HEK293 (cell line): Measurements from ENCODE around the gene ADA.
"Not testable (repeated sequence)": the region's sequence is repeated elsewhere in the genome, so short reads cannot be mapped to it uniquely, and the experiment has no call there.

Source experiments
- CTCF ChIA-PET: fragments of 350-600 bp; formaldehyde crosslinking; extraction: SDS; loops from one replicate; lab custom pipeline; 2021; ENCODE audit warnings: antibody characterized with exemption; lab: Yijun Ruan, JAX
- POLR2A ChIA-PET: fragments of 300-600 bp; formaldehyde crosslinking; extraction: SDS; loops from one replicate; lab custom pipeline; 2020; ENCODE audit warnings: antibody characterized with exemption, inconsistent platforms; lab: Yijun Ruan, JAX
- H3K27ac ChIP-seq: fragments of 200-500 bp; sonication (Bioruptor generic); 2 replicates; pipeline ENCODE4 v1.5.1; 2014; ENCODE audit warnings: low read depth, low read length, control low read depth, inconsistent platforms; ENCODE audit errors: extremely low read depth
- H3K36me3 ChIP-seq, 2 experiments: fragments of 200-500 bp in 1 of 2; sonication (Bioruptor generic) in 1 of 2; 1 replicate in 1 of 2; 2 replicates in 1 of 2; pipeline ENCODE4 v1.5.1; 2014 to 2017; ENCODE audit warnings: inconsistent platforms in 2 of 2, low read length in 2 of 2; ENCODE audit not compliant: control insufficient read depth in 2 of 2, insufficient read depth in 1 of 2
- H3K4me1 ChIP-seq: fragments of 200-500 bp; sonication (Bioruptor generic); 2 replicates; pipeline ENCODE4 v1.5.1; 2014; ENCODE audit warnings: mild to moderate bottlenecking, low read length, inconsistent platforms; ENCODE audit not compliant: control insufficient read depth, insufficient read depth
- H3K4me3 ChIP-seq: 2 replicates; pipeline ENCODE4 v1.5.1; 2011; ENCODE audit warnings: low read depth, mild to moderate bottlenecking, control low read depth, low read length, moderate library complexity
- H3K9me3 ChIP-seq: fragments of 200-500 bp; sonication (Bioruptor generic); 2 replicates; pipeline ENCODE4 v1.5.1; 2014; ENCODE audit warnings: low read depth, low read length, inconsistent platforms; ENCODE audit not compliant: control insufficient read depth, insufficient read depth
- GLIS1 ChIP-seq: fragments of 450-650 bp; formaldehyde crosslinking; IDR thresholded peaks from 2 replicates; pipeline ENCODE4 v1.5.1; 2016; ENCODE audit warnings: missing biosample characterization, missing genetic modification characterization
- KLF17 ChIP-seq: fragments of 450-650 bp; formaldehyde crosslinking; IDR thresholded peaks from 2 replicates; pipeline ENCODE4 v1.5.1; 2016; ENCODE audit warnings: missing biosample characterization, missing genetic modification characterization
- SCRT2 ChIP-seq: fragments of 450-650 bp; formaldehyde crosslinking; IDR thresholded peaks from 2 replicates; pipeline ENCODE4 v1.5.1; 2016; ENCODE audit warnings: missing biosample characterization, missing genetic modification characterization
- SP3 ChIP-seq: fragments of 450-650 bp; formaldehyde crosslinking; IDR thresholded peaks from 2 replicates; pipeline ENCODE4 v1.5.1; 2016; ENCODE audit warnings: missing biosample characterization, missing genetic modification characterization
- ZBTB26 ChIP-seq: fragments of 450-650 bp; formaldehyde crosslinking; optimal IDR thresholded peaks from 2 replicates; pipeline ENCODE3; 2016; ENCODE audit warnings: missing biosample characterization, mild to moderate bottlenecking, missing genetic modification characterization
- ZBTB8A ChIP-seq: fragments of 450-650 bp; formaldehyde crosslinking; IDR thresholded peaks from 2 replicates; pipeline ENCODE4 v1.5.1; 2016; ENCODE audit warnings: missing biosample characterization, missing genetic modification characterization
- ZIC2 ChIP-seq: fragments of 450-650 bp; formaldehyde crosslinking; IDR thresholded peaks from 2 replicates; pipeline ENCODE4 v1.5.1; 2016; ENCODE audit warnings: missing biosample characterization, missing genetic modification characterization
- ZNF335 ChIP-seq: fragments of 450-650 bp; formaldehyde crosslinking; conservative IDR thresholded peaks from 2 replicates; pipeline ENCODE4 v1.5.1; 2016; ENCODE audit warnings: missing biosample characterization, missing genetic modification characterization
- ZNF529 ChIP-seq: fragments of 450-650 bp; formaldehyde crosslinking; IDR thresholded peaks from 2 replicates; pipeline ENCODE4 v1.5.1; 2017; ENCODE audit warnings: missing genetic modification characterization, missing biosample characterization; ENCODE audit not compliant: insufficient replicate concordance
- ZNF530 ChIP-seq: fragments of 450-650 bp; formaldehyde crosslinking; IDR thresholded peaks from 2 replicates; pipeline ENCODE4 v1.5.1; 2016; ENCODE audit warnings: low read depth, missing biosample characterization, missing genetic modification characterization
- ZNF654 ChIP-seq: fragments of 450-650 bp; formaldehyde crosslinking; IDR thresholded peaks from 2 replicates; pipeline ENCODE4 v1.5.1; 2016; ENCODE audit warnings: low read depth, missing biosample characterization, missing genetic modification characterization
- ZNF76 ChIP-seq: fragments of 450-650 bp; formaldehyde crosslinking; IDR thresholded peaks from 2 replicates; pipeline ENCODE4; 2016; ENCODE audit warnings: low read depth, missing biosample characterization, missing genetic modification characterization, borderline replicate concordance
- ZNF777 ChIP-seq: fragments of 450-650 bp; formaldehyde crosslinking; IDR thresholded peaks from 2 replicates; pipeline ENCODE4 v1.5.1; 2017; ENCODE audit warnings: missing biosample characterization, missing genetic modification characterization, borderline replicate concordance
- ZSCAN23 ChIP-seq: fragments of 450-650 bp; formaldehyde crosslinking; IDR thresholded peaks from 2 replicates; pipeline ENCODE4 v1.5.1; 2016; ENCODE audit warnings: missing biosample characterization, missing genetic modification characterization

The ADA gene

GRCh38 chr20:44656448-44656847 is 4.9 kb upstream of the ADA start:
- H3K9me3 ChIP-seq, result no peaks in the 10 kb centered on the region
- POLR2A ChIA-PET, result interaction anchor here (1.2 kb wide), 1 partner anchor 229 kb away, joined by 3 read pairs; the partner anchor contains the start of gene YWHAB
- TF ChIP-seq SCRT2 (tag by site-specific recombination) (no peak), ZBTB26 (tag by site-specific recombination) (no peak), ZNF530 (tag by site-specific recombination) (no peak), ZNF529 (no peak)
- TF ChIP-seq, all 188 proteins: peak for 0
- H3K36me3 ChIP-seq, result no peaks in the 10 kb centered on the region
- no peaks in the 10 kb centered on the region for H3K4me1 ChIP-seq
- CTCF ChIA-PET, result interaction anchor here (1.0 to 1.2 kb wide), 2 partner anchors 27 to 47 kb away, joined by 3 to 4 read pairs; no protein-coding TSS in a partner anchor
- H3K4me3 ChIP-seq, result no peak overlapping the region
- H3K27ac ChIP-seq, result no peak overlapping the region

- H3K4me1 ChIP-seq, POLR2A ChIA-PET, H3K36me3 ChIP-seq, H3K9me3 ChIP-seq, H3K4me3 ChIP-seq, H3K27ac ChIP-seq, CTCF ChIA-PET: not testable (repeated sequence)
These were observed 2.7 kb upstream of the ADA start for GRCh38 chr20:44654210-44654609.

- CTCF ChIA-PET, result interaction anchor here (0.9 to 1.1 kb wide), 2 partner anchors 30 to 438 kb away, joined by 3 to 5 read pairs; no protein-coding TSS in a partner anchor
- TF ChIP-seq ZIC2 (tag by site-specific recombination), result peak; percentile 39; the same call in 1 of the 2 replicates
- no peak for TF ChIP-seq ZNF76
- Histone ChIP-seq H3K9me3 (no peaks in the 10 kb centered on the region), H3K36me3 (no peaks in the 10 kb centered on the region), H3K27ac (no peak overlapping the region), H3K4me3 (no peak overlapping the region), H3K4me1 (no peaks in the 10 kb centered on the region; the same call in 1 of the 2 replicates)
- POLR2A ChIA-PET, result interaction anchor here (0.5 to 0.6 kb wide), 2 partner anchors 135 to 256 kb away, joined by 3 to 8 read pairs; no protein-coding TSS in a partner anchor
These were observed 2.0 kb upstream of the ADA start for GRCh38 chr20:44653546-44653945.

- Histone ChIP-seq H3K4me3 (peak overlapping the region; percentile 64), H3K4me1 (no peaks in the 10 kb centered on the region; the same call in 1 of the 2 replicates), H3K36me3 (no peaks in the 10 kb centered on the region), H3K27ac (no peak overlapping the region; the same call in 1 of the 2 replicates), H3K9me3 (no peaks in the 10 kb centered on the region)
- CTCF ChIA-PET, result no interaction called here
- POLR2A ChIA-PET, result interaction anchor here (0.7 to 1.2 kb wide), 2 partner anchors 8 to 12 kb away, joined by 3 to 10 read pairs; no protein-coding TSS in a partner anchor
- peak; percentile 40; the same call in 1 of the 2 replicates for TF ChIP-seq ZBTB8A (tag by site-specific recombination)
- TF ChIP-seq SP3, result no peak
- TF ChIP-seq ZSCAN23 (tag by site-specific recombination), result no peak
- no peak for TF ChIP-seq ZNF777 (tag by site-specific recombination)
These were observed 140 bp downstream of the ADA start for GRCh38 chr20:44651434-44651683.

- POLR2A ChIA-PET, result interaction anchor here (1.0 kb wide), 1 partner anchor 13 kb away, joined by 3 read pairs; no protein-coding TSS in a partner anchor
These were observed 597 bp downstream of the ADA start for GRCh38 chr20:44650771-44651433.

More at GRCh38 chr20:44650771-44651433, 597 bp downstream of the ADA start:
- Histone ChIP-seq H3K9me3 (no peaks in the 10 kb centered on the region), H3K4me3 (peak overlapping the region; percentile 64), H3K27ac (no peak overlapping the region; the same call in 1 of the 2 replicates), H3K4me1 (no peaks in the 10 kb centered on the region; the same call in 1 of the 2 replicates), H3K36me3 (no peaks in the 10 kb centered on the region)
- CTCF ChIA-PET, result no interaction called here
- TF ChIP-seq KLF17 (tag by site-specific recombination) (peak; percentile 34; the same call in 1 of the 2 replicates), ZNF335 (peak; percentile 25), ZNF654 (no peak), GLIS1 (tag by site-specific recombination) (peak; percentile 58)
